ENCODE data around the gene ARSD. TPM values are rescaled to one million over a fixed set of nuclear protein-coding genes. Genes with fewer than 3 reads are reported as not detected.

ARSD gene
- total RNA-seq, 1 experiment from 2014 or later: 10.3 TPM

DNA sequence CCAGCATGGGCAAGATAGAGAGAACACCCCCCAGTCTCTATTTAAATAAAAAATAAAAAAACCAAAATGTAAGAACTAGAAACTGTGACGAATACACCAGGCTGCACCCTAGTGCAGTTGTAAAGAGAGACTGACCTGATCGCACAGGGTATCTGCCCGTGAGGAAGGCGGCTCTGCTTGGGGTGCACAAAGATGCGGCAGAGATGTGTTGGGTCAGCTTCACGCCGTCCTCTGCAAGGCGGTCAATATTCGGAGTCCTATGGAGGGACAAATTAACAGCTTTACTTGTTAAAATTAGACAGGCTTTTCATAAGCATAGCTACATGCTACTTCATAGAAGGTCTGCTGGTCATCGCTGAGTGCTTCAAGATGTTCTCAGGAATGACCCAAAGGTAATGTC, 26.1 kb upstream of the ARSD start:
- Histone ChIP-seq H3K18ac (ENCODE audit: insufficient read length, low read depth, low read length) (no peak overlapping the region), H3K4me2 (ENCODE audit: insufficient read depth, insufficient read length, low read length) (no peak overlapping the region)
- H3K36me3 Mint-ChIP-seq (ENCODE audit: insufficient read depth in 1 of 3, low read depth in 3 of 3): peaks cover 4 to 42% (median 26%) of the 10 kb centered on the region in 3 experiments; a peak in 6 of 7 replicates

More for the DNA sequence above, 26.1 kb upstream of the ARSD start:
- Histone ChIP-seq H3K9ac (ENCODE audit: extremely low read depth, insufficient read length, low read length) (no peak overlapping the region), H3K27ac (ENCODE audit: insufficient read length, low read depth, low read length) (no peak overlapping the region), H2BK5ac (ENCODE audit: insufficient read length, low read length) (no peak overlapping the region), H3K4ac (ENCODE audit: low read depth, low read length) (no peak overlapping the region), H2BK20ac (ENCODE audit: low read depth, low read length, poor library complexity, severe bottlenecking) (no peak overlapping the region), H3K79me1 (ENCODE audit: insufficient read depth, low read depth, low read length, poor library complexity, severe bottlenecking) (no peaks in the 10 kb centered on the region), H3K56ac (ENCODE audit: insufficient read length, low read depth, low read length) (no peak overlapping the region), H3K27me3 (ENCODE audit: insufficient read depth, low read length) (no peaks in the 10 kb centered on the region), H3K23ac (ENCODE audit: insufficient read length, low read depth, low read length) (no peak overlapping the region), H2AFZ (ENCODE audit: low read length) (no peak overlapping the region), H3K14ac (ENCODE audit: insufficient read depth, low read length) (no peak overlapping the region), H3K9me3 (ENCODE audit: control insufficient read depth, low read depth, low read length) (no peaks in the 10 kb centered on the region), H4K20me1 (ENCODE audit: control insufficient read depth, insufficient read depth, insufficient read length) (no peaks in the 10 kb centered on the region), H2AK5ac (ENCODE audit: insufficient read length, low read length) (no peak overlapping the region), H4K5ac (ENCODE audit: insufficient read length, low read depth, low read length) (no peak overlapping the region), H3K4me1 (ENCODE audit: insufficient read depth, low read length) (no peaks in the 10 kb centered on the region), H2BK15ac (ENCODE audit: low read depth, low read length) (no peak overlapping the region), H3T11ph (ENCODE audit: low read length) (no peak overlapping the region), H2BK12ac (ENCODE audit: insufficient read length, low read depth, low read length) (no peak overlapping the region), H2BK120ac (ENCODE audit: low read depth, low read length, poor library complexity, severe bottlenecking) (no peak overlapping the region), H3K79me2 (ENCODE audit: insufficient read depth, low read length) (0 out of 2 replicates have a peak, but pooled peaks cover 2% of the 10 kb centered on the region), H3K23me2 (ENCODE audit: insufficient read length, low read depth, low read length, poor library complexity, severe bottlenecking) (no peaks in the 10 kb centered on the region), H4K8ac (replicated peaks; ENCODE audit: insufficient read length, low read depth, low read length) (no peak overlapping the region), H4K91ac (ENCODE audit: insufficient read length, low read depth, low read length) (no peak overlapping the region)
- peaks cover 3 to 14% of the 10 kb centered on the region in 2 experiments for H3K4me1 Mint-ChIP-seq
- no peaks in the 10 kb centered on the region; the same call in none of the 2 replicates for H3K27me3 Mint-ChIP-seq (ENCODE audit: low read depth)
- DNase-seq: no peak
- no peak overlapping the region for H3K4me3 Mint-ChIP-seq
- TF ChIP-seq, protein P1, sequence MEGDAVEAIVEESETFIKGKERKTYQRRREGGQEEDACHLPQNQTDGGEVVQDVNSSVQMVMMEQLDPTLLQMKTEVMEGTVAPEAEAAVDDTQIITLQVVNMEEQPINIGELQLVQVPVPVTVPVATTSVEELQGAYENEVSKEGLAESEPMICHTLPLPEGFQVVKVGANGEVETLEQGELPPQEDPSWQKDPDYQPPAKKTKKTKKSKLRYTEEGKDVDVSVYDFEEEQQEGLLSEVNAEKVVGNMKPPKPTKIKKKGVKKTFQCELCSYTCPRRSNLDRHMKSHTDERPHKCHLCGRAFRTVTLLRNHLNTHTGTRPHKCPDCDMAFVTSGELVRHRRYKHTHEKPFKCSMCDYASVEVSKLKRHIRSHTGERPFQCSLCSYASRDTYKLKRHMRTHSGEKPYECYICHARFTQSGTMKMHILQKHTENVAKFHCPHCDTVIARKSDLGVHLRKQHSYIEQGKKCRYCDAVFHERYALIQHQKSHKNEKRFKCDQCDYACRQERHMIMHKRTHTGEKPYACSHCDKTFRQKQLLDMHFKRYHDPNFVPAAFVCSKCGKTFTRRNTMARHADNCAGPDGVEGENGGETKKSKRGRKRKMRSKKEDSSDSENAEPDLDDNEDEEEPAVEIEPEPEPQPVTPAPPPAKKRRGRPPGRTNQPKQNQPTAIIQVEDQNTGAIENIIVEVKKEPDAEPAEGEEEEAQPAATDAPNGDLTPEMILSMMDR (conservative IDR thresholded peaks at IDR 0.05): no peak
- no peaks in the 10 kb centered on the region; a peak in 1 of 5 replicates for H3K9me3 Mint-ChIP-seq
- no CpG with 5 or more reads among the region's 10 CpGs for WGBS (ENCODE audit: extremely low coverage, insufficient read length, low lambda C conversion rate)
- H3K27ac Mint-ChIP-seq: peak overlapping the region in 2 of 3 experiments; percentile 42 to 53; a peak in 2 of 7 replicates
